ENCODE measurements around the gene FRMPD2.

FRMPD2 gene

GRCh38 chr10:48273741-48274140 is 755 bp downstream of the FRMPD2 start:
- DNase-seq (ENCODE audit: low read depth): no peak
- TF ChIP-seq CTCF (IDR thresholded peaks at IDR 0.05; ENCODE audit: low read depth, low read length, missing control alignments): no peak
- in situ Hi-C loops (cut with HindIII; ENCODE audit: low sequenced_read_pairs): no loop called here
- H3K4me3 ChIP-seq (ENCODE audit: low read depth, low read length): no peak overlapping the region

GRCh38 chr10:48272682-48273081 is 1.8 kb downstream of the FRMPD2 start:
- no peak overlapping the region for H3K4me3 ChIP-seq (ENCODE audit: low read depth, low read length)
- DNase-seq (ENCODE audit: low read depth): no peak
- no peak for TF ChIP-seq CTCF (IDR thresholded peaks at IDR 0.05; ENCODE audit: low read depth, low read length, missing control alignments)
- in situ Hi-C loops (cut with HindIII; ENCODE audit: low sequenced_read_pairs): no loop called here

- TF ChIP-seq CTCF (IDR thresholded peaks at IDR 0.05; ENCODE audit: low read depth, low read length, missing control alignments): no peak
- in situ Hi-C loops (cut with HindIII; ENCODE audit: low sequenced_read_pairs): no loop called here
- no peak overlapping the region for H3K4me3 ChIP-seq (ENCODE audit: low read depth, low read length)
- DNase-seq (ENCODE audit: low read depth): no peak
Measured at GRCh38 chr10:48271047-48271730, 3.3 kb downstream of the FRMPD2 start.

GRCh38 chr10:48266528-48266927 is 8.0 kb downstream of the FRMPD2 start:
- no peak for TF ChIP-seq CTCF (IDR thresholded peaks at IDR 0.05; ENCODE audit: low read depth, low read length, missing control alignments)
- in situ Hi-C loops (cut with HindIII; ENCODE audit: low sequenced_read_pairs): no loop called here
- H3K4me3 ChIP-seq (ENCODE audit: low read depth, low read length): no peak overlapping the region
- DNase-seq (ENCODE audit: low read depth): no peak

GRCh38 chr10:48258105-48258504 is 16.4 kb downstream of the FRMPD2 start:
- DNase-seq (ENCODE audit: low read depth): no peak
- no peak overlapping the region for H3K4me3 ChIP-seq (ENCODE audit: low read depth, low read length)
- in situ Hi-C loops (cut with HindIII; ENCODE audit: low sequenced_read_pairs): no loop called here
- no peak for TF ChIP-seq CTCF (IDR thresholded peaks at IDR 0.05; ENCODE audit: low read depth, low read length, missing control alignments)

GRCh38 chr10:48257407-48257961 is 17.0 kb downstream of the FRMPD2 start:
- DNase-seq (ENCODE audit: low read depth): no peak
- no peak for TF ChIP-seq CTCF (IDR thresholded peaks at IDR 0.05; ENCODE audit: low read depth, low read length, missing control alignments)
- H3K4me3 ChIP-seq (ENCODE audit: low read depth, low read length): no peak overlapping the region
- in situ Hi-C loops (cut with HindIII; ENCODE audit: low sequenced_read_pairs): no loop called here
